Measurements from ENCODE around the gene CAMK1D.
"Not testable (repeated sequence)": the region's sequence is repeated elsewhere in the genome, so short reads cannot be mapped to it uniquely, and the experiment has no call there.

CAMK1D gene

DNA sequence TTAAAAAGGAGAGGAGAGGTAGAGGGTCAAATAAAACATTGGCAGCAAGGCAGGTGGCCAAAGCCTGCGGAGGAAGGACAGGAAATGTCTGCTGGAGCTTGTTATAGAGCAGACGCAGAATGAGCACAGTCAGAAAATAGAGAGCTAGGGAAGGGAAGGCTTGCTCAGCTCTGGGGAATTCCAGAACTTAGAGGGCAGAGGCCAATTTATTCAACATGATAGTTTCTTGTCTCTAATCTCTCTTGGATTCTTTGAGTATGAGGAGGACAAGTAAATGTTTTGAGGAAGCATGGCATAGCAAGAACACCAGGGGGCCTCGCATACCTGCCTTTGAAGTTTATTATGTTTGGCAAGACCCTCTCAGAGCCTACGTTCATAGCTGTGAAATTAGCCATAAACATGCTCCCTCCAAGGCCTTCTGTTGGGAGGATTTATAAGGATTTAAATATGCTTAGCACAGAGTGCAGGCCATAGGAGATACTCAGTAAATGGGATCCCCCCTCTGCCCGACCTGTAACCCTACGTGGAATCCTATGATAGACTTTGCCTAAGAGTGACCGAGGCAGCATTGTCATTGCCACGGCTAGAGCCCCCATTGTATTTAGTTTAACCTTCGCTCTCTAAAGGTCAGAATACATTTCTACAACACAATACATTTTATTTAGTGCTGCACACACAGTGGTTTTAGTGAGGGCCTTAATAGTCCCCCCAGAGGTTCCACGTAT lies 358.3 kb downstream of the CAMK1D start:
- DNase-seq = peak; percentile 18

DNA sequence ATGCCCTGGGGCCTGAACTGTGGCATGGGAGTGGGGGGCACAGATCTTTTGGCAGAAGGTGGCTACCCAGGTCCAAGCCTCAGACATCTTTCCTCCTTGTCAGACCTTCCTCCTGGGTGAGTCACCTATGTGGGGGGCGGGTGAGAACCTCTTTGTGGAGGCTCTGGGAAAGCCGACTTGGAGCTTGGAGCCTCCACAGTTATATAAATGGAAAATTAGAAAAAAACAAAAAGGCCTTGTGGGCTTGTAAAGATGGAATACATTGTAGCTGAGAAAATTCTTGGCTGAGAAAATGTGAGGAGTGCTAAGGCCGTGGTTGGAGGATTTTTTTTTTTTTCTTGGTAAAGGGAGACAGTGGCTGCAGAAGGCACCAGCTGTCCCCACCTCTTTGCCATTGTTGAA lies 359.7 kb downstream of the CAMK1D start:
- no peak for DNase-seq

DNA sequence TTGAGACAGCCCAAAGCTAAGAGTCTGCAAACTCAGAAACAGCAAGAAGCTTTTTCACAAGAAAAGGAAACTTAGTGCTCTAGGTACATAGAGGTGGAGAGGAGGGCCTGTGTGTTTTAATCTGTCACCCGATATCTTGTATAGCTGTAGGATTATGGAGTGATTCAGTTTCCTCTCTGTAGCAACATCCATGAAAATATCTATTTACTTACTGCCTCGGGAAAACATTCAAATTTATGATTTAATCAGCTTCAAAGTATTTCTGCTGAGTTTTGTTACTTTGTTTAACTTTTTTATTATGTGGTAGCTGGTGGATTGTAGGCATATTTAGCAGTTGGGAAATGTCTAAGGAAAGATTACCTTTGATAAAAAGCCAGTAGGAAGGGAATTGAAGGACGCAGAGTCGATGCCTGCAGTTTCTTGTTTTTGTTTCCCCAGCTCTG lies 360.2 kb downstream of the CAMK1D start:
- DNase-seq = no peak

DNA sequence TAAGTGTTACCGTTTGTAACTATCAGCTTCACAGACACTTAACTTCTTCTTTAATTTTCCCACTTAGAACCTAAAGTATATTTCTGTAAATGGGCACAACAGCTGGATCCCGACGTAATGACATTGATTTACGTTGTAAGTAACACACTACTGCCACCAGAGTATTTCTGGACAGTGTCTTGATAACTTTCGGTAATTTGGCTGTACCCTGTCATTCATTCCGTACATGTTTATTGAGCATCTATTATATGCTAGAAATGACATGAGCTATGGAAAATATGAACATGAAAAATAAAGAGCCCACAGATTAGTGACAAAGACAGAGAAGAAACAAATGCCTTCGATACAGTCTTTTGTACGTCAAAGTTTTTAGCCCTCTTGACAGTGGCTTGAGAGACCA lies 360.8 kb downstream of the CAMK1D start:
- DNase-seq = no peak

GRCh38 chr10:12710594-12711349 lies 361.4 kb downstream of the CAMK1D start:
- peak; percentile 69 for DNase-seq

GRCh38 chr10:12711350-12711708 lies 362.0 kb downstream of the CAMK1D start:
- DNase-seq = no peak

GRCh38 chr10:12712293-12712983 lies 363.1 kb downstream of the CAMK1D start:
- DNase-seq = no peak

- DNase-seq = not testable (repeated sequence)
Measured at GRCh38 chr10:12712984-12713316, 363.6 kb downstream of the CAMK1D start.

DNA sequence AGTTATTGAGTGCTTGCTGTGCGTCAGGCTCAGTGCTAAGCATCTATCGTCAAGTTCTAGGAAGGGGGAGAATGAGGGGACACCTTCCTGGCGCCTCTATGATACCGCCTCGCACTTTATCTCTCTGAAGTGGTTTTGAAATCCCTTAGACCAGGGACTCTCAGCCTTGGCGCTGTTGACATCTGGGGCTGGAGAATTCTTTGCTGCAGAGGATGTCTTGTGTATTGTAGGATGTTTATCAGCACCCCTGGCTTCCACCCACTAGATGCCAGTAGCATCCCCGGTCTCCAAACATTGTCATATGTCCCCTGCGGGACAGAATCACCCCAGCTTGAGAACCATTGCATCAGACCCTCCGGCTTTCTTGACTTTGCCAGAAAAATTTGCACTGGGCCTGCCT lies 366.7 kb downstream of the CAMK1D start:
- no peak for DNase-seq

DNA sequence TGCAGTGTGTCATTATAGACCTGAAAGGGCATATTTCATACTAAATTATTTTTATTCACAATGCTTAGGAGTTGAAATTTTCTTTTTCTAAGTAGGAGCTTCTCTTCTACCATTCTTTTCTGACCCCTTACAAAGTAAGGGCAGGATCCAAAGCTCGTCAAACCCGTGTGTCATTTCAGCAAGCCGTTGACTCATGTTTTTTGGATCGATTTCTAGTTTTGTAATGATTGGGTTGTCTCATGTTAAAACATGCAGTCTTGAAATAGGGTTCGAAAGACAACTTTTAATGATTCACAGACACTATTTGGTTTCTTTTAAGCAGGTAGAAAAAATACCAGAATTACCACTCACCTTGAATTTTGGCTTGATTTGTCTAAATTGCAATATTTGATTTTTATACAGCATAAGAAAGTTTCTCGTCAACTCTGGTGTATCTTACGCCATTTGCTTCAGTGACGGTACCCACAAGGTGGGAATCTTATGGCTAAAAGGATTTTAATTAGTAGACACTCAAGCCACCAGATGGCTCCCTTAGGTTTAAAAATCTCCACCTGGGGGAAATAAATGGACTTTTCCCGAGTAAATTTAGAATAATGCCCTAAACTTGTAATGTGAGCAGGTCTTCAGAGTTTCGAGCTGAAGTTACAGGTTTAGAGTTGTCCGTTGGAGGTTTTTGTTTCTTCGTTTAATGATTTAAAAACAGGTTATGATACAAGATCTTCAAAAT lies 368.8 kb downstream of the CAMK1D start:
- DNase-seq = no peak

DNA sequence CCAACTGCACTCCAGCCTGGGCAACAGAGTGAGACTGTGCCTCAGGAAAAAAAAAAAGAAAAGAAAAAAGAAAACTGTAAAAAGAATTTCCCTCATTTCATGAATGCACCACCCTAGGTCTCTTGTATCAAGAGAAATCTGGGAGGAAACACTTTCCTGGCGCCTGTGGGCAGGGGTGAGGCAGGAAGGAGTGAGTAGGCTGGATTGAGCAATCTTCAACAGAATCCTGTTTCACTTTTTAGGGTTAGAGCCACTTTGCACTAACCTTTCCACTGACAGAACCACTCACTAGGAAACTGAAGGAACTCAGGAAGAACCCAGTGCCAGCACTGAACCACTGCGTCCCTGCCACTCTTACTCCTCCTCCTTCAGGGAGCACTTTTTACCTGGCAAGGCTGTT lies 370.0 kb downstream of the CAMK1D start:
- no peak for DNase-seq

- DNase-seq = no peak
Measured at GRCh38 chr10:12720217-12720981, 371.1 kb downstream of the CAMK1D start.

DNA sequence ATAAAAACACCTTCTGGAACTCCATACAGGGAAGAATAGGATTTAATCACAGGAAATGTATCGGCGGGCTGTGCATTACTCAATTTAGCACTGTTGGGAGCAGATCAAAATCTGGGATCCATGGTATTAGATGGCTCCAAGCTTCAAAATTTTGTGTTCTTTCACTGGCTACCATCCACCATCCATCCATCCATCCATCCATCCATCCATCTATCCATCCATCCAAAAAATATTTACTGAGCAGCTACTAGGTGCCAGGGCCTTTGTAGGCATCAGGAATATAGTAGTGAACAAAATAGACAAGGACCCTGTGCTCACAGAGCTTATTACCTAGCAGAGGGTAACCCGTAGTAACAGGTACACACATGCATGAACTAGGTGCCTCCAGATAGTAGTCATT lies 372.0 kb downstream of the CAMK1D start:
- DNase-seq = no peak

- DNase-seq = no peak
Measured at GRCh38 chr10:12723220-12723619, 373.9 kb downstream of the CAMK1D start.

GRCh38 chr10:12724807-12725579 lies 375.6 kb downstream of the CAMK1D start:
- DNase-seq = no peak

DNA sequence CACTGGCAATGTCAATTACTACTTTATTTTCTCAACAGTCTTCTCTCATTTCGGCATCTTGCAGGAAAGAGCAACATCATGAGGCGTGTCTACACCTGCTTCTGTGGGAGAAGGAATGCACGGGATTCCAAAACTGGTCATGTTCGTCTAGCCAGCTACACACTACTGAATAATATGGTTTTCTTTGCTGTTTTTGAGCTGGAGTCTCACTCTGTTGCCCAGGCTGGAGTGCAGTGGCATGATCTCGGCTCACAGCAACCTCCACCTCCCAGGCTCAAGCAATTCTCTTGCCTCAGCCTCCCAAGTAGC lies 376.2 kb downstream of the CAMK1D start:
- not testable (repeated sequence) for DNase-seq

- DNase-seq = no peak
Measured at GRCh38 chr10:12726971-12727831, 377.9 kb downstream of the CAMK1D start.

DNA sequence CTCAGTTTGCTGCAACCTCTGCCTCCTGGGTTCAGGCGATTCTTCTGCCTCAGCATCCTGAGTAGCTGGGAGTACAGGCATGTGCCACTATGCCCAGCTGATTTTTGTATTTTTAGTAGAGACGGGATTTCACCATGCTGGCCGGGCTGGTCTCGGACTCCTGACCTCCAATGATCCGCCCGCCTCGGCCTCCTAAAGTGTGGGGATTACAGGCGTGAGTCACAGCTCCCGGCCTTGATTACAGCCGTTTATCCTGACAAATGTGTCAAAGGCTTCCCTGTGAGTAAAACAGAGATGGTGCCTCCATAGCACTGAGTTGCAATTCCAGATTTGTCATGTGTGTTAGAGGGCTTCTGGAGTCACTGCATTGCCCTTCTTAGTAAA lies 378.5 kb downstream of the CAMK1D start:
- no peak for DNase-seq

DNA sequence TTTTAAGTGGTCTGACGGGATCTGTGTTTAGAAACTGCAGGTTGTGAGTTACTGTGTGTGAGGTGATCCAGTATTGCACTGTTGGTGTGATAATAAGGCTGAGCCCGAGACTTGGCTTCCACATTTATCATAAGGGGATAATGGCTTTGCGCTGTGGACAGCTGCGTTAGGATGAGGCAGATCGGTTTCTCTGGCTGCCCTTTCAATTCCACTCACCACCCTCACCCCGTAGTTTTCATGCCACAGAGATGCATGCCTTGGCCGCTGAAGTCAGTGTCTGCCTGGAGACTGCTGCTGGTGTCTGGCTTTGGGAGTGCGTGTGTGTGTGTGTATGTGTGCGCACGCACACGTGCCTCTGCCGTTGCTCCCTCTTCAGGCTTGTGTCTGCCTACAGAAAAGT lies 379.1 kb downstream of the CAMK1D start:
- no peak for DNase-seq

GRCh38 chr10:12729885-12730284 lies 380.5 kb downstream of the CAMK1D start:
- DNase-seq = no peak

All from NCI-H1694 (cell line).